ENCODE results near the gene C10orf71.

C10orf71 gene

GRCh38 chr10:49365275-49365674 lies 66.3 kb downstream of the C10orf71 start:
- no peak for DNase-seq (ENCODE audit: low read depth)
- in situ Hi-C loops (cut with HindIII; ENCODE audit: low sequenced_read_pairs), result no loop called here

GRCh38 chr10:49365675-49366415 lies 66.9 kb downstream of the C10orf71 start:
- in situ Hi-C loops (cut with HindIII; ENCODE audit: low sequenced_read_pairs), result no loop called here
- TF ChIP-seq, protein P1, sequence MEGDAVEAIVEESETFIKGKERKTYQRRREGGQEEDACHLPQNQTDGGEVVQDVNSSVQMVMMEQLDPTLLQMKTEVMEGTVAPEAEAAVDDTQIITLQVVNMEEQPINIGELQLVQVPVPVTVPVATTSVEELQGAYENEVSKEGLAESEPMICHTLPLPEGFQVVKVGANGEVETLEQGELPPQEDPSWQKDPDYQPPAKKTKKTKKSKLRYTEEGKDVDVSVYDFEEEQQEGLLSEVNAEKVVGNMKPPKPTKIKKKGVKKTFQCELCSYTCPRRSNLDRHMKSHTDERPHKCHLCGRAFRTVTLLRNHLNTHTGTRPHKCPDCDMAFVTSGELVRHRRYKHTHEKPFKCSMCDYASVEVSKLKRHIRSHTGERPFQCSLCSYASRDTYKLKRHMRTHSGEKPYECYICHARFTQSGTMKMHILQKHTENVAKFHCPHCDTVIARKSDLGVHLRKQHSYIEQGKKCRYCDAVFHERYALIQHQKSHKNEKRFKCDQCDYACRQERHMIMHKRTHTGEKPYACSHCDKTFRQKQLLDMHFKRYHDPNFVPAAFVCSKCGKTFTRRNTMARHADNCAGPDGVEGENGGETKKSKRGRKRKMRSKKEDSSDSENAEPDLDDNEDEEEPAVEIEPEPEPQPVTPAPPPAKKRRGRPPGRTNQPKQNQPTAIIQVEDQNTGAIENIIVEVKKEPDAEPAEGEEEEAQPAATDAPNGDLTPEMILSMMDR (IDR thresholded peaks at IDR 0.05; ENCODE audit: low read depth, low read length, missing control alignments), result no peak
- DNase-seq (ENCODE audit: low read depth), result no peak
- no peak overlapping the region for H3K4me3 ChIP-seq (ENCODE audit: low read depth, low read length)

More at GRCh38 chr10:49365275-49365674, 66.3 kb downstream of the C10orf71 start:
- TF ChIP-seq, protein P1 (IDR thresholded peaks at IDR 0.05; ENCODE audit: low read depth, low read length, missing control alignments), result no peak
- H3K4me3 ChIP-seq (ENCODE audit: low read depth, low read length), result no peak overlapping the region

DNA sequence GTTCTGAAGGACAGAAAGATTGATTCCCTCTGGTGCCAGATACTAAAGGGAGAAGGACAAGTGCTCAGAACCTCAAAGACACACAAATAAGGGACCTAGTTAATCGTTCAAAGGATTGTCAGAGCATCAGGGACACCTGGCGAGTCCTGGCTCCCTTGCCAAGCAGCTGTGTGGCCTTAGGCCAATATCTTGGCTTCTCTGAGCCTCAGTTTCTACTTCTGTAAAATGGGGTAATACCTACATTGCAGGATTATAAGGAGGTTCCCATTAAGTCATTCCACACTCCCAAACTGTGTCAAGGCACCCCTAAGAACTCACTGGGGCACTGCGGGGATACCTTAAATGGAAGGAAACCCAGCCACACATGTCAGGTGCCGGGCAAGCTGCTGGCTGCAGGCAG lies 67.5 kb downstream of the C10orf71 start:
- in situ Hi-C loops (cut with HindIII; ENCODE audit: low sequenced_read_pairs), result no loop called here
- TF ChIP-seq, protein P1 (IDR thresholded peaks at IDR 0.05; ENCODE audit: low read depth, low read length, missing control alignments), result no peak
- no peak for DNase-seq (ENCODE audit: low read depth)
- H3K4me3 ChIP-seq (ENCODE audit: low read depth, low read length), result no peak overlapping the region

GRCh38 chr10:49367600-49367999 lies 68.6 kb downstream of the C10orf71 start:
- TF ChIP-seq, protein P1 (IDR thresholded peaks at IDR 0.05; ENCODE audit: low read depth, low read length, missing control alignments), result no peak
- no peak overlapping the region for H3K4me3 ChIP-seq (ENCODE audit: low read depth, low read length)
- in situ Hi-C loops (cut with HindIII; ENCODE audit: low sequenced_read_pairs), result no loop called here
- DNase-seq (ENCODE audit: low read depth), result no peak

DNA sequence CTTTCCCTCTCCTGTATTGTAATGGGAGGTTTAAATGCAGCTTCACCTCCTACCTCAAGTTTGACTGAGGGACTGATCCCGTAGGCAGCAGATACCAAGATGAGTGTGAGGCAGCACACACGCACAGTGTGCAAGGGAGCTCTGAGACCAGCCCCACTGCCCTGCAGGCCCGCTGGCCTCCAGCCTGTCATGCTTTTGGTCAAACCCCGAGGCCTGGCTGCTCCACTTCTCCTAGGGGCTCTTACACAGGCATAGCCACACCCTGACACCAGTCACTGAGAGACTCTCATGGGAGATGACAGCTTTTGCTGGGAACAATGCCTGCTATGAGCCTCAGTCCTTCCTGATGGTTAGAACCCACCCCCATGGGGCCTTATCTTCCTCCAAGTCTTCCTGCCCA lies 69.3 kb downstream of the C10orf71 start:
- in situ Hi-C loops (cut with HindIII; ENCODE audit: low sequenced_read_pairs), result no loop called here
- TF ChIP-seq, protein P1 (IDR thresholded peaks at IDR 0.05; ENCODE audit: low read depth, low read length, missing control alignments), result no peak
- no peak overlapping the region for H3K4me3 ChIP-seq (ENCODE audit: low read depth, low read length)
- no peak for DNase-seq (ENCODE audit: low read depth)

GRCh38 chr10:49369216-49370162 lies 70.5 kb downstream of the C10orf71 start:
- peak; percentile 85 for DNase-seq (ENCODE audit: low read depth)
- TF ChIP-seq, protein P1 (IDR thresholded peaks at IDR 0.05; ENCODE audit: low read depth, low read length, missing control alignments), result no peak
- no peak overlapping the region for H3K4me3 ChIP-seq (ENCODE audit: low read depth, low read length)
- in situ Hi-C loops (cut with HindIII; ENCODE audit: low sequenced_read_pairs), result no loop called here
